Retinal pigment epithelial cell (primary cell): ENCODE results near the gene RIBC1.
A peak's percentile ranks its signal among the peaks of the same experiment; 100 is the strongest.
"Not testable (repeated sequence)": the region's sequence is repeated elsewhere in the genome, so short reads cannot be mapped to it uniquely, and the experiment has no call there.

Source experiments
- DNase-seq: peaks from one replicate; pipeline ENCODE4 v3.0.0-alpha.2; 2010; ENCODE audit warnings: low read depth
- H3K4me3 ChIP-seq: 2 replicates; pipeline ENCODE4 v1.5.1; 2011; ENCODE audit warnings: mild to moderate bottlenecking, low read length, control low read depth, moderate library complexity
- CTCF ChIP-seq: conservative IDR thresholded peaks from 2 replicates; pipeline ENCODE4 v1.5.1; 2011; ENCODE audit warnings: low read depth, low read length, control low read depth, inconsistent platforms

Gene RIBC1

GRCh38 chrX:53458082-53458481, 35.4 kb downstream of the RIBC1 start:
- no peak overlapping the region for H3K4me3 ChIP-seq
- no peak for DNase-seq
- TF ChIP-seq CTCF, result peak; percentile 34

- H3K4me3 ChIP-seq, DNase-seq: not testable (repeated sequence)
These were observed 46.0 kb downstream of the RIBC1 start for GRCh38 chrX:53468659-53469058.

- no peak for TF ChIP-seq CTCF
- no peak for DNase-seq
These were observed 48.7 kb downstream of the RIBC1 start for GRCh38 chrX:53471346-53471745.

GRCh38 chrX:53474707-53475106, 52.0 kb downstream of the RIBC1 start:
- no peak for TF ChIP-seq CTCF
- no peak overlapping the region for H3K4me3 ChIP-seq
- no peak for DNase-seq

More at GRCh38 chrX:53471346-53471745, 48.7 kb downstream of the RIBC1 start:
- no peak overlapping the region for H3K4me3 ChIP-seq

- DNase-seq, result no peak
- no peak overlapping the region for H3K4me3 ChIP-seq
- no peak for TF ChIP-seq CTCF
These were observed 53.7 kb downstream of the RIBC1 start for GRCh38 chrX:53476371-53476770.

- no peak for DNase-seq
- no peak overlapping the region for H3K4me3 ChIP-seq
- TF ChIP-seq CTCF, result no peak
These were observed 56.6 kb downstream of the RIBC1 start for GRCh38 chrX:53479301-53479700.
